Measurements from ENCODE around the gene PRAMEF12.

- TF ChIP-seq CTCF (conservative IDR thresholded peaks at IDR 0.05 in 1 of 2, IDR thresholded peaks at IDR 0.05 in 1 of 2; ENCODE audit: extremely low read depth in 1 of 2, insufficient read depth in 1 of 2, low read depth in 1 of 2, low read length in 2 of 2) (no peak), EZH2 (IDR thresholded peaks at IDR 0.05; ENCODE audit: borderline replicate concordance, low read length) (no peak)
Observed at GRCh38 chr1:12775443-12775842, 1.9 kb downstream of the PRAMEF12 start.

Measured in mammary epithelial cell (primary cell).